HepG2 (cell line): ENCODE data around the gene PLOD2. TPM values are rescaled to one million over a fixed set of nuclear protein-coding genes. Genes with fewer than 3 reads are reported as not detected.

Source experiments
- EP300 ChIP-seq, 3 experiments: sonication (generic) in 1 of 3; formaldehyde crosslinking in 1 of 3; IDR thresholded peaks; 2 replicates each; pipeline versions ENCODE4 v1.5.1 to v1.6.1; 2011 to 2020; ENCODE audit warnings: low read depth in 2 of 3, low read length in 2 of 3, borderline replicate concordance in 1 of 3, improper control_type of control experiment in 1 of 3, mild to moderate bottlenecking in 1 of 3, missing genetic modification reagents in 1 of 3, moderate library complexity in 1 of 3
- HOXD1 ChIP-seq: sonication (generic); formaldehyde crosslinking; IDR thresholded peaks from 2 replicates; pipeline ENCODE4 v1.5.0; 2020; ENCODE audit warnings: missing genetic modification reagents
- KAT8 ChIP-seq: IDR thresholded peaks from 2 replicates; pipeline ENCODE4 v1.6.1; 2016; ENCODE audit warnings: missing genetic modification reagents, missing compliant biosample characterization
- MED13 ChIP-seq: sonication (generic); formaldehyde crosslinking; IDR thresholded peaks from 2 replicates; pipeline ENCODE4 v1.5.0; 2020; ENCODE audit warnings: missing genetic modification reagents
- MXD4 ChIP-seq: IDR thresholded peaks from 2 replicates; pipeline ENCODE4 v1.6.1; 2016; ENCODE audit warnings: mild to moderate bottlenecking, missing biosample characterization, missing genetic modification reagents
- SATB2 ChIP-seq: sonication (generic); formaldehyde crosslinking; IDR thresholded peaks from 2 replicates; pipeline ENCODE4 v1.5.0; 2020; ENCODE audit warnings: missing genetic modification reagents
- SMAD1 ChIP-seq: sonication (generic); formaldehyde crosslinking; IDR thresholded peaks from 2 replicates; pipeline ENCODE4 v1.4.0; 2020; ENCODE audit warnings: missing genetic modification reagents, low read depth, mild to moderate bottlenecking, borderline replicate concordance
- SMARCC2 ChIP-seq: fragments of 450-650 bp; IDR thresholded peaks from 2 replicates; pipeline ENCODE4 v1.6.1; 2017; ENCODE audit warnings: antibody characterized with exemption, mild to moderate bottlenecking
- UBTF ChIP-seq: sonication (generic); formaldehyde crosslinking; IDR thresholded peaks from 2 replicates; pipeline ENCODE4 v1.4.0; 2020; ENCODE audit warnings: mild to moderate bottlenecking, missing genetic modification reagents
- ZBTB7A ChIP-seq: sonication (generic); formaldehyde crosslinking; IDR thresholded peaks from 2 replicates; pipeline ENCODE4 v1.8.0; 2022; ENCODE audit warnings: mild to moderate bottlenecking, missing genetic modification reagents
- ZFAT ChIP-seq: sonication (generic); formaldehyde crosslinking; conservative IDR thresholded peaks from 2 replicates; pipeline ENCODE4 v1.8.1; 2023; ENCODE audit warnings: missing genetic modification reagents, inconsistent platforms
- ZNF3 ChIP-seq: IDR thresholded peaks from 2 replicates; pipeline ENCODE4 v1.7.0; 2017; ENCODE audit warnings: inconsistent platforms
- ZNF629 ChIP-seq: sonication (generic); formaldehyde crosslinking; conservative IDR thresholded peaks from 2 replicates; pipeline ENCODE4 v1.5.0; 2020; ENCODE audit warnings: missing genetic modification reagents
- ZNF644 ChIP-seq: IDR thresholded peaks from 2 replicates; pipeline ENCODE4 v1.6.1; 2016; ENCODE audit warnings: low read depth
- ZNF790 ChIP-seq: sonication (generic); formaldehyde crosslinking; IDR thresholded peaks from 2 replicates; pipeline ENCODE4 v1.8.0; 2022; ENCODE audit warnings: missing genetic modification reagents, mild to moderate bottlenecking, borderline replicate concordance
- polyA plus RNA-seq, 8 experiments: library from polyadenylated mRNA; depleted of rRNA in 3 of 8; stranded (reverse) in 7 of 8; unstranded in 1 of 8; fragments of >200 nt; fragmentation: Illumina TruSeq in 4 of 8; extraction: Trizol in 4 of 8; gene quantifications; 2 replicates each; pipeline versions ENCODE4 v1.2.1 to v1.2.3, GENCODE V29; 2011 to 2016; ENCODE audit warnings: low read depth in 4 of 8, missing spikeins in 1 of 8, mixed read lengths in 1 of 8; ENCODE audit not compliant: insufficient read depth in 1 of 8
- total RNA-seq, 5 experiments: library from RNA; depleted of rRNA; stranded (reverse); fragments of >200 nt; fragmentation: Illumina TruSeq; extraction: Trizol; gene quantifications; 2 replicates each; pipeline ENCODE4 v1.2.3, GENCODE V29; 2016; ENCODE audit warnings: low read depth in 1 of 5
- TF ChIP-seq, protein P1 (sequence below): IDR thresholded peaks from 2 replicates; pipeline ENCODE4 v1.4.0; 2020; ENCODE audit warnings: mild to moderate bottlenecking, missing genetic modification reagents
- TF ChIP-seq, protein P2 (sequence below): sonication (generic); formaldehyde crosslinking; IDR thresholded peaks from 2 replicates; pipeline ENCODE4 v1.5.0; 2020; ENCODE audit warnings: missing genetic modification reagents
- TF ChIP-seq, protein P3 (sequence below): sonication (generic); formaldehyde crosslinking; IDR thresholded peaks from 2 replicates; pipeline ENCODE4 v1.4.0; 2020; ENCODE audit warnings: mild to moderate bottlenecking, missing genetic modification reagents
- TF ChIP-seq, protein P4 (sequence below): sonication (generic); formaldehyde crosslinking; IDR thresholded peaks from 2 replicates; pipeline ENCODE4 v1.9.0; 2022; ENCODE audit warnings: low read depth, missing genetic modification reagents

PLOD2 gene
- total and polyA plus RNA-seq, 2 of the 13 experiments (the other 11 are each of a cell fraction or from before 2014, with no cell fraction given) = 107 to 161 TPM

DNA sequence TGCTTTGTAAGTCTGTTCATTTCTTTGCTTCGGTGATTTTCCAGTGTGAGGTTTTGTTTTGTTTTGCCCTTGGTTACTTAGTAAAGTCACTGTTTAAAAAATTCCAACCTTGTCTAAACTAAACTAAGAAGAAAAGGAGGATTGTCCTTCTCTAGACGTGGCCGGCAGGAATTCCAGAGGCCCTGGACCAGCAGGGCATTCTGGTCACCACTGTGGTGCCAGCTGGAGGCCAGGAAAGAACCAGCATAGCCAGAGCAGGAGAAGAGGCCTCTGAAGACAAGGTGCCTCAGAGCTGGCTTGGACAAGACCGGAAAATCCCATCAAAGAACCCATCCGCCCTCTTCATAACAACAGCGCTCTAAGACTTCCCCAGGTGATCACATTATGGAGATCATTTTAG lies 8.2 kb downstream of the PLOD2 start (continued):
- no peak for TF ChIP-seq SMARCC2
- TF ChIP-seq MXD4 (CRISPR knock-in tag) = no peak
- TF ChIP-seq ZFAT (CRISPR knock-in tag) = no peak
- TF ChIP-seq ZNF3 (CRISPR knock-in tag) = no peak
- TF ChIP-seq SMAD1 = no peak
- TF ChIP-seq, protein P1, sequence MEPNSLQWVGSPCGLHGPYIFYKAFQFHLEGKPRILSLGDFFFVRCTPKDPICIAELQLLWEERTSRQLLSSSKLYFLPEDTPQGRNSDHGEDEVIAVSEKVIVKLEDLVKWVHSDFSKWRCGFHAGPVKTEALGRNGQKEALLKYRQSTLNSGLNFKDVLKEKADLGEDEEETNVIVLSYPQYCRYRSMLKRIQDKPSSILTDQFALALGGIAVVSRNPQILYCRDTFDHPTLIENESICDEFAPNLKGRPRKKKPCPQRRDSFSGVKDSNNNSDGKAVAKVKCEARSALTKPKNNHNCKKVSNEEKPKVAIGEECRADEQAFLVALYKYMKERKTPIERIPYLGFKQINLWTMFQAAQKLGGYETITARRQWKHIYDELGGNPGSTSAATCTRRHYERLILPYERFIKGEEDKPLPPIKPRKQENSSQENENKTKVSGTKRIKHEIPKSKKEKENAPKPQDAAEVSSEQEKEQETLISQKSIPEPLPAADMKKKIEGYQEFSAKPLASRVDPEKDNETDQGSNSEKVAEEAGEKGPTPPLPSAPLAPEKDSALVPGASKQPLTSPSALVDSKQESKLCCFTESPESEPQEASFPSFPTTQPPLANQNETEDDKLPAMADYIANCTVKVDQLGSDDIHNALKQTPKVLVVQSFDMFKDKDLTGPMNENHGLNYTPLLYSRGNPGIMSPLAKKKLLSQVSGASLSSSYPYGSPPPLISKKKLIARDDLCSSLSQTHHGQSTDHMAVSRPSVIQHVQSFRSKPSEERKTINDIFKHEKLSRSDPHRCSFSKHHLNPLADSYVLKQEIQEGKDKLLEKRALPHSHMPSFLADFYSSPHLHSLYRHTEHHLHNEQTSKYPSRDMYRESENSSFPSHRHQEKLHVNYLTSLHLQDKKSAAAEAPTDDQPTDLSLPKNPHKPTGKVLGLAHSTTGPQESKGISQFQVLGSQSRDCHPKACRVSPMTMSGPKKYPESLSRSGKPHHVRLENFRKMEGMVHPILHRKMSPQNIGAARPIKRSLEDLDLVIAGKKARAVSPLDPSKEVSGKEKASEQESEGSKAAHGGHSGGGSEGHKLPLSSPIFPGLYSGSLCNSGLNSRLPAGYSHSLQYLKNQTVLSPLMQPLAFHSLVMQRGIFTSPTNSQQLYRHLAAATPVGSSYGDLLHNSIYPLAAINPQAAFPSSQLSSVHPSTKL = peak; percentile 53; the same call in 1 of the 2 replicates
- TF ChIP-seq, protein P2, sequence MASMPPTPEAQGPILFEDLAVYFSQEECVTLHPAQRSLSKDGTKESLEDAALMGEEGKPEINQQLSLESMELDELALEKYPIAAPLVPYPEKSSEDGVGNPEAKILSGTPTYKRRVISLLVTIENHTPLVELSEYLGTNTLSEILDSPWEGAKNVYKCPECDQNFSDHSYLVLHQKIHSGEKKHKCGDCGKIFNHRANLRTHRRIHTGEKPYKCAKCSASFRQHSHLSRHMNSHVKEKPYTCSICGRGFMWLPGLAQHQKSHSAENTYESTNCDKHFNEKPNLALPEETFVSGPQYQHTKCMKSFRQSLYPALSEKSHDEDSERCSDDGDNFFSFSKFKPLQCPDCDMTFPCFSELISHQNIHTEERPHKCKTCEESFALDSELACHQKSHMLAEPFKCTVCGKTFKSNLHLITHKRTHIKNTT (CRISPR knock-in tag) = no peak
- no peak for TF ChIP-seq SATB2
- no peak for TF ChIP-seq ZNF629 (CRISPR knock-in tag)
- TF ChIP-seq, protein P3, sequence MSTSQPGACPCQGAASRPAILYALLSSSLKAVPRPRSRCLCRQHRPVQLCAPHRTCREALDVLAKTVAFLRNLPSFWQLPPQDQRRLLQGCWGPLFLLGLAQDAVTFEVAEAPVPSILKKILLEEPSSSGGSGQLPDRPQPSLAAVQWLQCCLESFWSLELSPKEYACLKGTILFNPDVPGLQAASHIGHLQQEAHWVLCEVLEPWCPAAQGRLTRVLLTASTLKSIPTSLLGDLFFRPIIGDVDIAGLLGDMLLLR (CRISPR knock-in tag) = no peak
- TF ChIP-seq, protein P4, sequence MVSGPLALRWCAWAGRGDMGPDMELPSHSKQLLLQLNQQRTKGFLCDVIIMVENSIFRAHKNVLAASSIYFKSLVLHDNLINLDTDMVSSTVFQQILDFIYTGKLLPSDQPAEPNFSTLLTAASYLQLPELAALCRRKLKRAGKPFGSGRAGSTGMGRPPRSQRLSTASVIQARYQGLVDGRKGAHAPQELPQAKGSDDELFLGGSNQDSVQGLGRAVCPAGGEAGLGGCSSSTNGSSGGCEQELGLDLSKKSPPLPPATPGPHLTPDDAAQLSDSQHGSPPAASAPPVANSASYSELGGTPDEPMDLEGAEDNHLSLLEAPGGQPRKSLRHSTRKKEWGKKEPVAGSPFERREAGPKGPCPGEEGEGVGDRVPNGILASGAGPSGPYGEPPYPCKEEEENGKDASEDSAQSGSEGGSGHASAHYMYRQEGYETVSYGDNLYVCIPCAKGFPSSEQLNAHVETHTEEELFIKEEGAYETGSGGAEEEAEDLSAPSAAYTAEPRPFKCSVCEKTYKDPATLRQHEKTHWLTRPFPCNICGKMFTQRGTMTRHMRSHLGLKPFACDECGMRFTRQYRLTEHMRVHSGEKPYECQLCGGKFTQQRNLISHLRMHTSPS (CRISPR knock-in tag) = 0 out of 2 replicates have a peak, but pooled peaks have one; percentile 38
- no peak for TF ChIP-seq HOXD1 (CRISPR knock-in tag)
- TF ChIP-seq EP300 (IDR thresholded peaks at IDR 0.05; ENCODE audit: low read depth in 2 of 2, low read length in 2 of 2) = peak in 1 of 2 experiments; percentile 58; a peak in 2 of 4 replicates
- TF ChIP-seq EP300 (CRISPR knock-in tag; IDR thresholded peaks at IDR 0.05; ENCODE audit: borderline replicate concordance) = no peak
- no peak for TF ChIP-seq ZBTB7A (CRISPR knock-in tag)
- TF ChIP-seq ZNF644 (CRISPR knock-in tag) = 0 out of 2 replicates have a peak, but pooled peaks have one; percentile 16
- TF ChIP-seq KAT8 (CRISPR knock-in tag) = no peak
- peak; percentile 43 for TF ChIP-seq UBTF (CRISPR knock-in tag)
- 0 out of 2 replicates have a peak, but pooled peaks have one; percentile 39 for TF ChIP-seq MED13 (CRISPR knock-in tag)
- TF ChIP-seq ZNF790 (CRISPR knock-in tag) = no peak
